ENCODE results near the gene CDCA5.

DNA sequence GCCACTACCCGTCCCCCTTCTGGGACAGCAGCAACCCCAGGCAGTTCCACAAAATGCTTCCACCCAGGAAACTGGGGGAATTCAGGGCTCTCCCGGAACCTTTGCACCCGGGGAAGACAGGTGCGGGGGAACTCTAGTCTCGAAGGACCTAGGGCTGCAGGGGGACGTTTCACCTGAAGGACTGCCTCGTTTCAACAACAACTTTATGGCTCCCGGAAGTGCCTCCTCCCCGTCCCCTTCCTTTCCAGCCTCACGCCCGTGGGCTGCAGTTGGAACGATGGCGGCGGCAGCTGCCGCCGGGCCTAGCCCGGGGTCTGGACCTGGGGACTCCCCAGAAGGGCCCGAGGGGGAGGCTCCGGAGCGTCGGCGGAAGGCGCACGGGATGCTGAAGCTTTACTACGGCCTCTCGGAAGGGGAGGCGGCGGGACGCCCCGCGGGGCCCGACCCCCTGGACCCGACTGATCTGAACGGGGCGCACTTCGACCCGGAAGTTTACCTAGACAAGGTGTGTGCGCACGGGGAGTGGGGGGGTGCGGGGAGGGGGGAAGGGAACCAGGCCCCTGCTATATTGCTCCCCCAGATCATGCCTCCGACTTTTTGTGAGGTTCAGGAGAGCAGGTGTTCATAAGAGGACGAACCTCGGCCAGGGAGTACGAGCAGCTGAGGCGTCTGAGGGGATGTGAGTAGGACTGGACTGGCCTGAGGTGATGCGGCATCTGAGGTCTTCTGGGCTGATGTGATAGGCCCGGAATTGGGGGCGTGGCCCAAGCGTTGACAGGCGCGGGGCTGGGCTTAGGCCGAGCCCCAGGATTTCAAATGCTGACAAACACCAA, 12.3 kb upstream of the CDCA5 start, which contains the start of gene VPS51:
- TF ChIP-seq, protein P1, sequence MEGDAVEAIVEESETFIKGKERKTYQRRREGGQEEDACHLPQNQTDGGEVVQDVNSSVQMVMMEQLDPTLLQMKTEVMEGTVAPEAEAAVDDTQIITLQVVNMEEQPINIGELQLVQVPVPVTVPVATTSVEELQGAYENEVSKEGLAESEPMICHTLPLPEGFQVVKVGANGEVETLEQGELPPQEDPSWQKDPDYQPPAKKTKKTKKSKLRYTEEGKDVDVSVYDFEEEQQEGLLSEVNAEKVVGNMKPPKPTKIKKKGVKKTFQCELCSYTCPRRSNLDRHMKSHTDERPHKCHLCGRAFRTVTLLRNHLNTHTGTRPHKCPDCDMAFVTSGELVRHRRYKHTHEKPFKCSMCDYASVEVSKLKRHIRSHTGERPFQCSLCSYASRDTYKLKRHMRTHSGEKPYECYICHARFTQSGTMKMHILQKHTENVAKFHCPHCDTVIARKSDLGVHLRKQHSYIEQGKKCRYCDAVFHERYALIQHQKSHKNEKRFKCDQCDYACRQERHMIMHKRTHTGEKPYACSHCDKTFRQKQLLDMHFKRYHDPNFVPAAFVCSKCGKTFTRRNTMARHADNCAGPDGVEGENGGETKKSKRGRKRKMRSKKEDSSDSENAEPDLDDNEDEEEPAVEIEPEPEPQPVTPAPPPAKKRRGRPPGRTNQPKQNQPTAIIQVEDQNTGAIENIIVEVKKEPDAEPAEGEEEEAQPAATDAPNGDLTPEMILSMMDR (IDR thresholded peaks at IDR 0.05; ENCODE audit: low read depth, low read length): no peak
- no peak for TF ChIP-seq EZH2phosphoT487 (IDR thresholded peaks at IDR 0.05; ENCODE audit: low read depth)

Data from OCI-LY3 (cell line).